Measurements from ENCODE around the gene KRTAP9-1. TPM values are rescaled to one million over a fixed set of nuclear protein-coding genes. Genes with fewer than 3 reads are reported as not detected.

Gene KRTAP9-1
- total RNA-seq, 2 experiments from 2014 or later, result not detected

GRCh38 chr17:41149652-41149985 is 40.1 kb upstream of the KRTAP9-1 start, which contains the start of gene KRTAP4-5:
KRTAP4-5 (minus strand) TSS chr17:41149825; CDS start chr17:41149767, 58 bp downstream.
- ATAC-seq (ENCODE audit: poor library complexity), result no peak
- no peaks in the 10 kb centered on the region for H3K36me3 Mint-ChIP-seq (ENCODE audit: low read depth)
- no peaks in the 10 kb centered on the region for H3K4me1 ChIP-seq (ENCODE audit: insufficient read depth, low read length)
- no peaks in the 10 kb centered on the region for H3K9me3 Mint-ChIP-seq
- intact Hi-C loops (cut with DNase I, micrococcal nuclease), result no loop called here
- H3K36me3 ChIP-seq (ENCODE audit: insufficient read depth, low read length), result no peaks in the 10 kb centered on the region
- no peak within 1 kb of the TSS for H3K4me3 ChIP-seq (ENCODE audit: low read length)
- H3K4me1 Mint-ChIP-seq (ENCODE audit: low read depth), result peaks cover 4% of the 10 kb centered on the region
- no peaks in the 10 kb centered on the region for H3K27me3 ChIP-seq (ENCODE audit: control insufficient read depth in 1 of 2, insufficient read depth in 2 of 2, low read length in 2 of 2)
- POLR2A ChIA-PET, result no interaction called here
- peaks cover 13% of the 10 kb centered on the region for H3K27me3 Mint-ChIP-seq
- H3K27ac Mint-ChIP-seq, result no peak within 1 kb of the TSS
- no peak within 1 kb of the TSS for H3K27ac ChIP-seq (ENCODE audit: low read depth in 1 of 2, low read length in 2 of 2)
- TF ChIP-seq, protein P1, sequence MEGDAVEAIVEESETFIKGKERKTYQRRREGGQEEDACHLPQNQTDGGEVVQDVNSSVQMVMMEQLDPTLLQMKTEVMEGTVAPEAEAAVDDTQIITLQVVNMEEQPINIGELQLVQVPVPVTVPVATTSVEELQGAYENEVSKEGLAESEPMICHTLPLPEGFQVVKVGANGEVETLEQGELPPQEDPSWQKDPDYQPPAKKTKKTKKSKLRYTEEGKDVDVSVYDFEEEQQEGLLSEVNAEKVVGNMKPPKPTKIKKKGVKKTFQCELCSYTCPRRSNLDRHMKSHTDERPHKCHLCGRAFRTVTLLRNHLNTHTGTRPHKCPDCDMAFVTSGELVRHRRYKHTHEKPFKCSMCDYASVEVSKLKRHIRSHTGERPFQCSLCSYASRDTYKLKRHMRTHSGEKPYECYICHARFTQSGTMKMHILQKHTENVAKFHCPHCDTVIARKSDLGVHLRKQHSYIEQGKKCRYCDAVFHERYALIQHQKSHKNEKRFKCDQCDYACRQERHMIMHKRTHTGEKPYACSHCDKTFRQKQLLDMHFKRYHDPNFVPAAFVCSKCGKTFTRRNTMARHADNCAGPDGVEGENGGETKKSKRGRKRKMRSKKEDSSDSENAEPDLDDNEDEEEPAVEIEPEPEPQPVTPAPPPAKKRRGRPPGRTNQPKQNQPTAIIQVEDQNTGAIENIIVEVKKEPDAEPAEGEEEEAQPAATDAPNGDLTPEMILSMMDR (IDR thresholded peaks at IDR 0.05), result no peak
- no peak for DNase-seq
- CTCF ChIA-PET, result no interaction called here
- no peak within 1 kb of the TSS for H3K4me3 Mint-ChIP-seq
- no peaks in the 10 kb centered on the region for H3K9me3 ChIP-seq (ENCODE audit: control insufficient read depth in 1 of 2, insufficient read depth in 1 of 2, low read length in 2 of 2)

DNA sequence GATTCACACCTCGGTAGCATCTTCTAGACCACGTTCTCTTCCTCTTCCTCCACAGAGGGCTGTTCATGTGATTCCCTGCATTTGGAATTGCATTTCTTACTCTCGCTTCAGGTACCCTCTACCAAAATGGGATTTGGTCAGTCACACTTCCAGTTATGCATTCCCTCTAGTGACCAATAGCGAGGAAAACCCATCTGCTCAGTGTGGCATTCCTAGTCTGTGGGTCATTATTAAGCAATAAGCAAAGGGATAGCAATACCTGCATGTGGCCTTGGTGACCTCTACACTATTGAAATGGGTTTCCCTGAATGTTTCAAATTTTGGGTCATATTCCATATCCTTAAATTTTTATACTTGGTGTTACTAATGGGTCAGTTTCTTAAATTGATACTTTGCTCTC is 39.7 kb upstream of the KRTAP9-1 start:
- ChIA-PET POLR2A (no interaction called here), CTCF (no interaction called here)
- Mint-ChIP-seq H3K27ac (no peak overlapping the region), H3K36me3 (ENCODE audit: low read depth) (no peaks in the 10 kb centered on the region), H3K27me3 (peaks cover 13% of the 10 kb centered on the region), H3K4me3 (no peak overlapping the region), H3K9me3 (no peaks in the 10 kb centered on the region), H3K4me1 (ENCODE audit: low read depth) (peaks cover 4% of the 10 kb centered on the region)
- Histone ChIP-seq H3K27ac (ENCODE audit: low read depth in 1 of 2, low read length in 2 of 2) (no peak overlapping the region), H3K9me3 (ENCODE audit: control insufficient read depth in 1 of 2, insufficient read depth in 1 of 2, low read length in 2 of 2) (no peaks in the 10 kb centered on the region), H3K36me3 (ENCODE audit: insufficient read depth, low read length) (no peaks in the 10 kb centered on the region), H3K4me1 (ENCODE audit: insufficient read depth, low read length) (no peaks in the 10 kb centered on the region), H3K27me3 (ENCODE audit: control insufficient read depth in 1 of 2, insufficient read depth in 2 of 2, low read length in 2 of 2) (no peaks in the 10 kb centered on the region), H3K4me3 (ENCODE audit: low read length) (no peak overlapping the region)
- DNase-seq (no peak), ATAC-seq (ENCODE audit: poor library complexity) (no peak)
- TF ChIP-seq, protein P1 (IDR thresholded peaks at IDR 0.05), result no peak
- intact Hi-C loops (cut with DNase I, micrococcal nuclease), result no loop called here

- POLR2A ChIA-PET, result interaction anchor here (0.7 kb wide), 1 partner anchor 27 kb away, joined by 3 read pairs; the partner anchor contains the start of gene KRTAP4-12
Observed at GRCh38 chr17:41151525-41151924, 38.2 kb upstream of the KRTAP9-1 start.

More at GRCh38 chr17:41151525-41151924, 38.2 kb upstream of the KRTAP9-1 start:
- intact Hi-C loops (cut with DNase I, micrococcal nuclease), result no loop called here
- Mint-ChIP-seq H3K9me3 (no peaks in the 10 kb centered on the region), H3K4me1 (ENCODE audit: low read depth) (peaks cover 4% of the 10 kb centered on the region), H3K4me3 (no peak overlapping the region), H3K27ac (no peak overlapping the region), H3K27me3 (peaks cover 18% of the 10 kb centered on the region), H3K36me3 (ENCODE audit: low read depth) (no peaks in the 10 kb centered on the region)
- no peak overlapping the region for H3K4me3 ChIP-seq (ENCODE audit: low read length)
- H3K27me3 ChIP-seq (ENCODE audit: control insufficient read depth in 1 of 2, insufficient read depth in 2 of 2, low read length in 2 of 2), result no peaks in the 10 kb centered on the region
- H3K4me1 ChIP-seq (ENCODE audit: insufficient read depth, low read length), result no peaks in the 10 kb centered on the region
- H3K36me3 ChIP-seq (ENCODE audit: insufficient read depth, low read length), result no peaks in the 10 kb centered on the region
- TF ChIP-seq, protein P1 (IDR thresholded peaks at IDR 0.05), result no peak
- CTCF ChIA-PET, result no interaction called here
- DNase-seq, result no peak
- no peak overlapping the region for H3K27ac ChIP-seq (ENCODE audit: low read depth in 1 of 2, low read length in 2 of 2)
- ATAC-seq (ENCODE audit: poor library complexity), result no peak
- no peaks in the 10 kb centered on the region for H3K9me3 ChIP-seq (ENCODE audit: control insufficient read depth in 1 of 2, insufficient read depth in 1 of 2, low read length in 2 of 2)
